GM18868 (cell line): ENCODE data around the gene PPP3R2.

Source experiments
- ATAC-seq: cut with Tn5 transposase; IDR thresholded peaks from one replicate; pipeline ENCODE4 v1.9.1; 2021; ENCODE audit warnings: mild to moderate bottlenecking, moderate library complexity; ENCODE audit not compliant: unreplicated experiment

Gene PPP3R2, protein sequence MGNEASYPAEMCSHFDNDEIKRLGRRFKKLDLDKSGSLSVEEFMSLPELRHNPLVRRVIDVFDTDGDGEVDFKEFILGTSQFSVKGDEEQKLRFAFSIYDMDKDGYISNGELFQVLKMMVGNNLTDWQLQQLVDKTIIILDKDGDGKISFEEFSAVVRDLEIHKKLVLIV

DNA sequence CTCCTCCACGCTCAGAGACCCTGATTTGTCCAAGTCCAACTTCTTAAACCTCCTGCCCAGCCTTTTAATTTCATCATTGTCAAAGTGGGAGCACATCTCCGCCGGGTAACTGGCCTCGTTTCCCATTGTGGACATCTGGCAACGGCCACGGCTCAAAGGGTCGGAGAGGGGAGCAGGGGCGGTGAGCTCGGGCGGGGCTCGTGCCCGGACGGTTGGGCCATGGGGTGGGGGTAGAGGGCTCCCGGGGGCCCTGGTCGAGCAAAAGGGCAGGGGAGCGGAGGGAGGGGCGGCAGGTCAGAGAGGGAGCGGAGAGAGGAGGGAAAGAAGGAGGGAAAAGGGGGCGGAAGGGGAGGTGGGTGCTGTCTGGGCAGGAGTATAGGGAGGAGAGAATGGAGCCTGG lies at the start of gene PPP3R2:
PPP3R2 (minus strand) TSS at position 174 of the 400 bp plus-strand sequence; CDS start at position 126, 48 bp downstream.
- ATAC-seq, result no peak

GRCh38 chr9:101639785-101640665 lies 45.3 kb upstream of the PPP3R2 start:
- ATAC-seq, result no peak

DNA sequence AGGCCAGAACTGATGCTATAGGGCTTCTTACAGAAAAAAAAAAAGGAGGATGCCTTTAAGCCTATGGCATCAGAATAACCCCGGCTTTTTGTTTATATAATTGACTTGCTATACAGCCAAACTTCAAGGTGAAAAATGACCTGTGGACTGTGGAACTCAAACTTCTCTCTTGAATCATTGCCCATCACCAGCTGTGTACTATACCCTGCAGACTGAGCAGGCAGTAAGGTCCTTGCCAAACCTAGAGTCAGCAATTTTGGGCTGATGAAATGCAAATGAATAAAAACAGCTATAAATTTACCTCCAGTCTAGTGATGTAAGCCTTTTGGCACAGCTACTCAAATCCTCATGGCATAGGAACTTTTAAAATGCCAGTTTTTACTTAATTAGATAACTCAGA lies 44.5 kb upstream of the PPP3R2 start:
- ATAC-seq, result no peak

- no peak for ATAC-seq
Measured at GRCh38 chr9:101636247-101636646, 41.5 kb upstream of the PPP3R2 start.

DNA sequence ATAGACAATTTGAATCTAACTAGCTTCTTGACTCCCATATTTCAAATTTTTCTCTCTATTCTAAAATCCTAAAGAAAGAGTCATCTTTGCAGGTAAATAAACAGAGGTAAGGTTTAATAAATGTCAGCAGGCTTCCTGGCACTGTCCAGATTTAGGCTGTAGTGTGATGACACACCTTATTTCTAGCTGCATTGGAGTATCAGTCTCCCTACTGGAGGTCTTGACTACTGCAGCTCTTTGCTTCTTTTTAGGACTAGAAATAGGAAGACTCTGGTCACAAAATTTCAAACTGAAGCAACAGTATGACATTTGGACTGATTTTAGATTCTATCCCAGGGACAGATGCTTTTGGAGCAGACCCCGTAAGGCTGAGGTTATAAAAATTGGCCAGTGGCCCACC lies 40.7 kb upstream of the PPP3R2 start:
- no peak for ATAC-seq

- ATAC-seq, result no peak
Measured at GRCh38 chr9:101634741-101635409, 40.1 kb upstream of the PPP3R2 start.

DNA sequence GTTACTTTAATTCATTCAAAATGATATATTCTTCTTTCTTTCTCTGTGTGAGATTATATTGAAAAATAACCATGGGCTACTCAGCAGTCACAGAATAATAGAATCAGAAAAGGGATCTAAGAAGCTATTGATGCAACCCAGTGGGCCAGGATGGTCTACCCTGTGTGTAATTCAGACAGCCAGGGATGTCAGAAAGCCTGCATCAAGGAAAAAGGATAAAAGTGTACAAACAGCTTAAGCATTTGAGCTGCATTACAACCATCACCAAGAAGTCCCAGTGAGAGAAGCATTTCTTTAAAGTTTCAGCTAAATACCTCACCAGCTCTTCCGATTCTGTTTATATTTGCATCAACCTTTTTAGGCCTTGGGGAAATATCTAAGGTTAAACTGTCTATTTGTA lies 37.8 kb upstream of the PPP3R2 start:
- ATAC-seq, result no peak

DNA sequence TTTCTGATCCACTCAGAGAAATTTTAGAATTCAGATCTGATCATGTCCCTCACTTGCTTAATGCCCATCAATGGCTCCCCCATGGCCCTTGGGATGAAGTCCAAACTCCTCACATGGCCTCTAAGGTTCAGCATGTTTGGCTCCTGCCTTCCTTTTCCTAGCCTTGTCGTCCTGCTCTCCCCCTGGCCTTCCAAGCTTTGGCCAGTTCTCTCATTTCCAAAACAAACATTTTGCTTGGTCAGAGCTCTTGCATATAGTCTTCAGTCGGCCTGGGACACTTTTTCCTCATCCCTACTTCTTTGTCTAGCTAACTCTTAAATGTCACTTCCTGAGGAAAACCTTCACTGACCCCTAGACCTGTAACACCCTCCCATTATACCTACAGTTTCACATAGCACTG lies 37.1 kb upstream of the PPP3R2 start:
- ATAC-seq, result no peak

- no peak for ATAC-seq
Measured at GRCh38 chr9:101629636-101630035, 34.9 kb upstream of the PPP3R2 start.

DNA sequence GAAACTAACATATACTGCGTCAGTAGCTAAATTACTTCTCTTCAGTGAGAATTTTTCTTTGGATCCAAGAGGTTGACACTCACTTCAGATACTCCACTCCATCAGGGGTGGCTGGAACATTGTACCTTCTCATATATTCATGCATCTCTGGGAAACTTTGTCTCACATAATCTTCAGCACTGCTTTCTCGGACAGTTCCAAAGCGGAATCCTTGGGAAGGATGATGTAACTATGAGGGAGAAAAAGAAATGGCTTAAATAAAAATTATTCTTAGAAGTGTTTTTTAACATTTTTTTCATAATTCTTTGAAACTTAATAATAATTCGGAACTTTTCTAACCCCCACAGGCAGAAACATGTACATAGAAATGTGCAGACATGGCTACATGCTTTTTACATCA lies 33.4 kb upstream of the PPP3R2 start:
- ATAC-seq, result no peak

GRCh38 chr9:101626295-101626694 lies 31.5 kb upstream of the PPP3R2 start:
- no peak for ATAC-seq

- ATAC-seq, result no peak
Measured at GRCh38 chr9:101625876-101626275, 31.1 kb upstream of the PPP3R2 start.

GRCh38 chr9:101620452-101620851 lies 25.7 kb upstream of the PPP3R2 start:
- ATAC-seq, result no peak

- ATAC-seq, result peak; percentile 65
Measured at GRCh38 chr9:101618698-101619097, 23.9 kb upstream of the PPP3R2 start.

GRCh38 chr9:101605547-101605946 lies 10.8 kb upstream of the PPP3R2 start:
- no peak for ATAC-seq

DNA sequence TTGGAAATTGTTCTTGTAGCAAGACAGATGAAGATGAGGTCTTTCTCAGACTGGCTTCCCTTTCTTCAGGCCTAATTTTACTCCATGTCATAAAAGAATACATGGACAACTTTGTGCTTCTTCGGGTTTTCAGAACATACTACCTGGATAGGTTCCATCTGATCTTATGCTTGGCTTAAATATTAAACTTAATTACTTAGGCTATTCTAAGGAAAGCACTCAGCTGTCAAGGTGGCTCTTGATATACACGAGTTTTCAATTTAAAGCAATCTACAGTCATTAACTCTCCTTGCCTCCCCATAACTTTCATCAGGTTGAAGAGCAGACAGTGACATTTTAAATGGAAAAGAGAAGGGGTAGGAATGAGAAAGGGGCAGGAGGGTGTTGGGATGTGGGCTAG lies 9.5 kb upstream of the PPP3R2 start:
- ATAC-seq, result no peak

GRCh38 chr9:101601904-101602765 lies 7.4 kb upstream of the PPP3R2 start:
- ATAC-seq, result peak; percentile 59

- ATAC-seq, result no peak
Measured at GRCh38 chr9:101593345-101593744, 1.4 kb downstream of the PPP3R2 start.

- ATAC-seq, result no peak
Measured at GRCh38 chr9:101592788-101593187, 2.0 kb downstream of the PPP3R2 start.

- ATAC-seq, result no peak
Measured at GRCh38 chr9:101591787-101592446, 2.9 kb downstream of the PPP3R2 start.
